Esophagus muscularis mucosa (tissue), 3 donors: ENCODE data around the gene MPZL1.
"Not testable (repeated sequence)": the region's sequence is repeated elsewhere in the genome, so short reads cannot be mapped to it uniquely, and the experiment has no call there.

Experiments used
- POLR2AphosphoS5 ChIP-seq, 2 donors: sonication (generic); formaldehyde crosslinking; IDR thresholded peaks; one replicate each; pipeline ENCODE4 v1.6.1; 2017; ENCODE audit warnings: antibody characterized with exemption in 2 of 2
- TF ChIP-seq, protein P1 (sequence below), 3 experiments: fragments of 200-600 bp in 2 of 3; fragments of 450-650 bp in 1 of 3; sonication (generic) in 2 of 3; IDR thresholded peaks; one replicate each; pipeline ENCODE4 v1.5.1; 2017 to 2019; ENCODE audit warnings: antibody characterized with exemption in 3 of 3, mild to moderate bottlenecking in 2 of 3, moderate library complexity in 1 of 3

- TF ChIP-seq, protein P1, sequence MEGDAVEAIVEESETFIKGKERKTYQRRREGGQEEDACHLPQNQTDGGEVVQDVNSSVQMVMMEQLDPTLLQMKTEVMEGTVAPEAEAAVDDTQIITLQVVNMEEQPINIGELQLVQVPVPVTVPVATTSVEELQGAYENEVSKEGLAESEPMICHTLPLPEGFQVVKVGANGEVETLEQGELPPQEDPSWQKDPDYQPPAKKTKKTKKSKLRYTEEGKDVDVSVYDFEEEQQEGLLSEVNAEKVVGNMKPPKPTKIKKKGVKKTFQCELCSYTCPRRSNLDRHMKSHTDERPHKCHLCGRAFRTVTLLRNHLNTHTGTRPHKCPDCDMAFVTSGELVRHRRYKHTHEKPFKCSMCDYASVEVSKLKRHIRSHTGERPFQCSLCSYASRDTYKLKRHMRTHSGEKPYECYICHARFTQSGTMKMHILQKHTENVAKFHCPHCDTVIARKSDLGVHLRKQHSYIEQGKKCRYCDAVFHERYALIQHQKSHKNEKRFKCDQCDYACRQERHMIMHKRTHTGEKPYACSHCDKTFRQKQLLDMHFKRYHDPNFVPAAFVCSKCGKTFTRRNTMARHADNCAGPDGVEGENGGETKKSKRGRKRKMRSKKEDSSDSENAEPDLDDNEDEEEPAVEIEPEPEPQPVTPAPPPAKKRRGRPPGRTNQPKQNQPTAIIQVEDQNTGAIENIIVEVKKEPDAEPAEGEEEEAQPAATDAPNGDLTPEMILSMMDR (IDR thresholded peaks at IDR 0.05): not testable (repeated sequence)
- TF ChIP-seq POLR2AphosphoS5 (IDR thresholded peaks at IDR 0.05): not testable (repeated sequence)
Measured at GRCh38 chr1:167741103-167741502, 19.3 kb downstream of the MPZL1 start.
